ENCODE results near the gene GALNS. TPM values are rescaled to one million over a fixed set of nuclear protein-coding genes. Genes with fewer than 3 reads are reported as not detected.

GALNS gene
- total and polyA plus RNA-seq, 2 of the 13 experiments (the other 11 are each of a cell fraction or from before 2014, with no cell fraction given), result 9.2 to 9.8 TPM

DNA sequence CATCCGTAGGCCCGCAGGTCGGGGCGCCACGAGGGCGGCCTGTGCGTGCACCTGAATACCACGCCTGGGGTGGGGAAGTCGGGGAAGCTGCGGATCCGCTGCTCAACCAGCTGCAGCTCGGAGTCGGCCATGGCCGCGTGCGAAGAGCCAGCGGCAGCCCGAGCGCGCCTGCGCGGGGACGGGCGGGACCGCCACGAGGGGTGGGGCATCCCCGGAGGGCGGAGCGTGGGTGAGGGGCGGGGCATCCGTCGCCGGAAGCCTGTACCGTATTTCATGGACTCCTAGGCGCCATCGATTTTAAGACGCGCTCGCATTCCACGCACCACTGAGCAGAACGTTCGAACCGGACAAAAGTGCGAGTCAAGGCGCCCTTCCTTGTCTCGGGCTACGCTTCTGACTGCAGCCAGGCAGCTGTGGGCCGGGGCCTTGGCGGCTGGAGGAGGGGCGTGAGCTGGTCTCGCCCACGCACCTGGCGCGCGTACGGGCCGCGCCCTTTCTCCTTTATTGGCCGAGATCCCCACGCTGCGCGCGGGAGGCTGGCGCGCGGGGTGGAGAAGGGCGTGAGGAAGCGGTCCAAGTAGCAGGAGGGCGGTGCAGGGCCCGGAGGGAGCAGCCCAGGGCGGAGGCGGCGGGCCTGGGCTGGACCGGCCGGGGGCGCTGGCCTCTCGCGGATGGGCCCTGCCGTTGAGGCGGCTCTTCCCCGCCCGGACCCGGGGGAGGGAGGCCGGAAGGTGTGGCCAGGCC, 44.8 kb downstream of the GALNS start, which contains the start of gene APRT (continued):
- TF ChIP-seq, protein P1, sequence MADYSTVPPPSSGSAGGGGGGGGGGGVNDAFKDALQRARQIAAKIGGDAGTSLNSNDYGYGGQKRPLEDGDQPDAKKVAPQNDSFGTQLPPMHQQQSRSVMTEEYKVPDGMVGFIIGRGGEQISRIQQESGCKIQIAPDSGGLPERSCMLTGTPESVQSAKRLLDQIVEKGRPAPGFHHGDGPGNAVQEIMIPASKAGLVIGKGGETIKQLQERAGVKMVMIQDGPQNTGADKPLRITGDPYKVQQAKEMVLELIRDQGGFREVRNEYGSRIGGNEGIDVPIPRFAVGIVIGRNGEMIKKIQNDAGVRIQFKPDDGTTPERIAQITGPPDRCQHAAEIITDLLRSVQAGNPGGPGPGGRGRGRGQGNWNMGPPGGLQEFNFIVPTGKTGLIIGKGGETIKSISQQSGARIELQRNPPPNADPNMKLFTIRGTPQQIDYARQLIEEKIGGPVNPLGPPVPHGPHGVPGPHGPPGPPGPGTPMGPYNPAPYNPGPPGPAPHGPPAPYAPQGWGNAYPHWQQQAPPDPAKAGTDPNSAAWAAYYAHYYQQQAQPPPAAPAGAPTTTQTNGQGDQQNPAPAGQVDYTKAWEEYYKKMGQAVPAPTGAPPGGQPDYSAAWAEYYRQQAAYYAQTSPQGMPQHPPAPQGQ (CRISPR knock-in tag; IDR thresholded peaks at IDR 0.05; ENCODE audit: borderline replicate concordance), result peak; percentile 10; the same call in 1 of the 2 replicates
- TF ChIP-seq MTF2 (CRISPR knock-in tag; IDR thresholded peaks at IDR 0.05; ENCODE audit: borderline replicate concordance) (0 out of 2 replicates have a peak, but pooled peaks have one; percentile 67), ATF7 (IDR thresholded peaks at IDR 0.05) (no peak), ATF7 (CRISPR knock-in tag; IDR thresholded peaks at IDR 0.05) (0 out of 2 replicates have a peak, but pooled peaks have one; percentile 31), TCF7L2 (IDR thresholded peaks at IDR 0.05; ENCODE audit: low read depth, low read length) (no peak), ZFYVE20 (CRISPR knock-in tag; IDR thresholded peaks at IDR 0.05; ENCODE audit: borderline replicate concordance, low read depth) (no peak; the same call in 1 of the 2 replicates), PHB2 (IDR thresholded peaks at IDR 0.05; ENCODE audit: partially characterized antibody) (no peak), DMAP1 (CRISPR knock-in tag; IDR thresholded peaks at IDR 0.05) (peak; percentile 99), NAIF1 (CRISPR knock-in tag; IDR thresholded peaks at IDR 0.05; ENCODE audit: borderline replicate concordance) (0 out of 2 replicates have a peak, but pooled peaks have one; percentile 11), ZNF891 (CRISPR knock-in tag; IDR thresholded peaks at IDR 0.05) (no peak; the same call in 1 of the 2 replicates), ZNF431 (CRISPR knock-in tag; IDR thresholded peaks at IDR 0.05; ENCODE audit: borderline replicate concordance, low read depth) (peak; percentile 74; the same call in 1 of the 2 replicates), HNRNPLL (IDR thresholded peaks at IDR 0.05; ENCODE audit: low read depth, low read length, poor library complexity, severe bottlenecking) (peak; percentile 69), ZNF367 (CRISPR knock-in tag; IDR thresholded peaks at IDR 0.05; ENCODE audit: borderline replicate concordance) (no peak)
- TF ChIP-seq, protein P2, sequence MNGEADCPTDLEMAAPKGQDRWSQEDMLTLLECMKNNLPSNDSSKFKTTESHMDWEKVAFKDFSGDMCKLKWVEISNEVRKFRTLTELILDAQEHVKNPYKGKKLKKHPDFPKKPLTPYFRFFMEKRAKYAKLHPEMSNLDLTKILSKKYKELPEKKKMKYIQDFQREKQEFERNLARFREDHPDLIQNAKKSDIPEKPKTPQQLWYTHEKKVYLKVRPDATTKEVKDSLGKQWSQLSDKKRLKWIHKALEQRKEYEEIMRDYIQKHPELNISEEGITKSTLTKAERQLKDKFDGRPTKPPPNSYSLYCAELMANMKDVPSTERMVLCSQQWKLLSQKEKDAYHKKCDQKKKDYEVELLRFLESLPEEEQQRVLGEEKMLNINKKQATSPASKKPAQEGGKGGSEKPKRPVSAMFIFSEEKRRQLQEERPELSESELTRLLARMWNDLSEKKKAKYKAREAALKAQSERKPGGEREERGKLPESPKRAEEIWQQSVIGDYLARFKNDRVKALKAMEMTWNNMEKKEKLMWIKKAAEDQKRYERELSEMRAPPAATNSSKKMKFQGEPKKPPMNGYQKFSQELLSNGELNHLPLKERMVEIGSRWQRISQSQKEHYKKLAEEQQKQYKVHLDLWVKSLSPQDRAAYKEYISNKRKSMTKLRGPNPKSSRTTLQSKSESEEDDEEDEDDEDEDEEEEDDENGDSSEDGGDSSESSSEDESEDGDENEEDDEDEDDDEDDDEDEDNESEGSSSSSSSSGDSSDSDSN (CRISPR knock-in tag; IDR thresholded peaks at IDR 0.05), result peak; percentile 88
- TF ChIP-seq, protein P3, sequence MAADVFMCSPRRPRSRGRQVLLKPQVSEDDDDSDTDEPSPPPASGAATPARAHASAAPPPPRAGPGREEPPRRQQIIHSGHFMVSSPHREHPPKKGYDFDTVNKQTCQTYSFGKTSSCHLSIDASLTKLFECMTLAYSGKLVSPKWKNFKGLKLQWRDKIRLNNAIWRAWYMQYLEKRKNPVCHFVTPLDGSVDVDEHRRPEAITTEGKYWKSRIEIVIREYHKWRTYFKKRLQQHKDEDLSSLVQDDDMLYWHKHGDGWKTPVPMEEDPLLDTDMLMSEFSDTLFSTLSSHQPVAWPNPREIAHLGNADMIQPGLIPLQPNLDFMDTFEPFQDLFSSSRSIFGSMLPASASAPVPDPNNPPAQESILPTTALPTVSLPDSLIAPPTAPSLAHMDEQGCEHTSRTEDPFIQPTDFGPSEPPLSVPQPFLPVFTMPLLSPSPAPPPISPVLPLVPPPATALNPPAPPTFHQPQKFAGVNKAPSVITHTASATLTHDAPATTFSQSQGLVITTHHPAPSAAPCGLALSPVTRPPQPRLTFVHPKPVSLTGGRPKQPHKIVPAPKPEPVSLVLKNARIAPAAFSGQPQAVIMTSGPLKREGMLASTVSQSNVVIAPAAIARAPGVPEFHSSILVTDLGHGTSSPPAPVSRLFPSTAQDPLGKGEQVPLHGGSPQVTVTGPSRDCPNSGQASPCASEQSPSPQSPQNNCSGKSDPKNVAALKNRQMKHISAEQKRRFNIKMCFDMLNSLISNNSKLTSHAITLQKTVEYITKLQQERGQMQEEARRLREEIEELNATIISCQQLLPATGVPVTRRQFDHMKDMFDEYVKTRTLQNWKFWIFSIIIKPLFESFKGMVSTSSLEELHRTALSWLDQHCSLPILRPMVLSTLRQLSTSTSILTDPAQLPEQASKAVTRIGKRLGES (CRISPR knock-in tag; IDR thresholded peaks at IDR 0.05; ENCODE audit: borderline replicate concordance), result no peak
- TF ChIP-seq, protein P4, sequence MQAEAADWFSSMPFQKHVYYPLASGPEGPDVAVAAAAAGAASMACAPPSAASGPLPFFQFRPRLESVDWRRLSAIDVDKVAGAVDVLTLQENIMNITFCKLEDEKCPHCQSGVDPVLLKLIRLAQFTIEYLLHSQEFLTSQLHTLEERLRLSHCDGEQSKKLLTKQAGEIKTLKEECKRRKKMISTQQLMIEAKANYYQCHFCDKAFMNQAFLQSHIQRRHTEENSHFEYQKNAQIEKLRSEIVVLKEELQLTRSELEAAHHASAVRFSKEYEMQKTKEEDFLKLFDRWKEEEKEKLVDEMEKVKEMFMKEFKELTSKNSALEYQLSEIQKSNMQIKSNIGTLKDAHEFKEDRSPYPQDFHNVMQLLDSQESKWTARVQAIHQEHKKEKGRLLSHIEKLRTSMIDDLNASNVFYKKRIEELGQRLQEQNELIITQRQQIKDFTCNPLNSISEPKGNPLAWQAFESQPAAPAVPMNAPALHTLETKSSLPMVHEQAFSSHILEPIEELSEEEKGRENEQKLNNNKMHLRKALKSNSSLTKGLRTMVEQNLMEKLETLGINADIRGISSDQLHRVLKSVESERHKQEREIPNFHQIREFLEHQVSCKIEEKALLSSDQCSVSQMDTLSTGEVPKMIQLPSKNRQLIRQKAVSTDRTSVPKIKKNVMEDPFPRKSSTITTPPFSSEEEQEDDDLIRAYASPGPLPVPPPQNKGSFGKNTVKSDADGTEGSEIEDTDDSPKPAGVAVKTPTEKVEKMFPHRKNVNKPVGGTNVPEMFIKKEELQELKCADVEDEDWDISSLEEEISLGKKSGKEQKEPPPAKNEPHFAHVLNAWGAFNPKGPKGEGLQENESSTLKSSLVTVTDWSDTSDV (CRISPR knock-in tag; IDR thresholded peaks at IDR 0.05), result peak; percentile 85; the same call in 1 of the 2 replicates
